ENCODE data around the gene MITD1. TPM values are rescaled to one million over a fixed set of nuclear protein-coding genes. Genes with fewer than 3 reads are reported as not detected.
"Not testable (repeated sequence)": the region's sequence is repeated elsewhere in the genome, so short reads cannot be mapped to it uniquely, and the experiment has no call there.

Gene MITD1
- 22.2 TPM for polyA plus RNA-seq (ENCODE audit: insufficient read length)

- DNase-seq, result peak; percentile 95
Observed at GRCh38 chr2:99180755-99181623, at the start of gene MITD1, which contains the start of gene MRPL30. TSS of gene MITD1 (minus strand) at chr2:99181058. CDS start at chr2:99180981, 77 bp downstream. TSS of gene MRPL30 (plus strand) at chr2:99181184. CDS start at chr2:99186204, 5,020 bp downstream.

GRCh38 chr2:99217929-99218501, 37.2 kb upstream of the MITD1 start:
- no peak for DNase-seq

GRCh38 chr2:99216096-99216495, 35.2 kb upstream of the MITD1 start:
- DNase-seq, result no peak

- no peak for DNase-seq
Observed at GRCh38 chr2:99205491-99205890, 24.6 kb upstream of the MITD1 start.

GRCh38 chr2:99201959-99202678, 21.3 kb upstream of the MITD1 start:
- no peak for DNase-seq

- DNase-seq, result no peak
Observed at GRCh38 chr2:99200076-99200800, 19.4 kb upstream of the MITD1 start.

GRCh38 chr2:99198103-99198841, 17.4 kb upstream of the MITD1 start:
- no peak for DNase-seq

- DNase-seq, result not testable (repeated sequence)
Observed at GRCh38 chr2:99192364-99192763, 11.5 kb upstream of the MITD1 start.

- no peak for DNase-seq
Observed at GRCh38 chr2:99190548-99190947, 9.7 kb upstream of the MITD1 start.

GRCh38 chr2:99188357-99188756, 7.5 kb upstream of the MITD1 start:
- DNase-seq, result no peak

GRCh38 chr2:99187011-99187410, 6.2 kb upstream of the MITD1 start:
- no peak for DNase-seq

GRCh38 chr2:99184811-99185210, 4.0 kb upstream of the MITD1 start:
- no peak for DNase-seq

GRCh38 chr2:99183025-99183424, 2.2 kb upstream of the MITD1 start:
- no peak for DNase-seq

GRCh38 chr2:99181624-99182000, 754 bp upstream of the MITD1 start:
- no peak for DNase-seq

- DNase-seq, result no peak
Observed at GRCh38 chr2:99171377-99172140, 9.3 kb downstream of the MITD1 start.

GRCh38 chr2:99169534-99169933, 11.3 kb downstream of the MITD1 start:
- DNase-seq, result no peak

- DNase-seq, result no peak
Observed at GRCh38 chr2:99166218-99166617, 14.6 kb downstream of the MITD1 start.

GRCh38 chr2:99159594-99159993, 21.3 kb downstream of the MITD1 start:
- no peak for DNase-seq

- DNase-seq, result no peak
Observed at GRCh38 chr2:99158599-99158998, 22.3 kb downstream of the MITD1 start.

GRCh38 chr2:99156891-99157290, 24.0 kb downstream of the MITD1 start:
- no peak for DNase-seq
